Effector memory CD4-positive, alpha-beta T cell (primary cell): Measurements from ENCODE around the gene THBS1.

Experiments used
- DNase-seq, 3 donors: peaks; one replicate each; pipeline ENCODE4 v3.0.0-alpha.2; 2020
- H3K27ac ChIP-seq: 2 replicates; pipeline ENCODE4 v1.7.0; 2013; ENCODE audit warnings: mild to moderate bottlenecking, low read length, moderate library complexity; ENCODE audit not compliant: insufficient read depth, poor library complexity, severe bottlenecking
- H3K27me3 ChIP-seq: replicated peaks from 2 replicates; pipeline ENCODE4 v1.7.0; 2013; ENCODE audit warnings: mild to moderate bottlenecking, low read length; ENCODE audit not compliant: insufficient read depth, control insufficient read depth, poor library complexity, severe bottlenecking
- H3K36me3 ChIP-seq: 2 replicates; pipeline ENCODE4 v1.7.0; 2013; ENCODE audit warnings: mild to moderate bottlenecking, low read length, moderate library complexity; ENCODE audit not compliant: control insufficient read depth, insufficient read depth
- H3K4me1 ChIP-seq: 2 replicates; pipeline ENCODE4 v1.7.0; 2013; ENCODE audit warnings: low read length, mild to moderate bottlenecking; ENCODE audit not compliant: control insufficient read depth, insufficient read depth, poor library complexity, severe bottlenecking
- H3K4me3 ChIP-seq: 2 replicates; pipeline ENCODE4 v1.7.0; 2013; ENCODE audit warnings: low read length, low read depth, mild to moderate bottlenecking; ENCODE audit not compliant: insufficient read depth, poor library complexity, severe bottlenecking
- H3K9me3 ChIP-seq: 2 replicates; pipeline ENCODE4 v1.7.0; 2013; ENCODE audit warnings: mild to moderate bottlenecking, low read length, moderate library complexity; ENCODE audit not compliant: control insufficient read depth

THBS1 gene

GRCh38 chr15:39645138-39645975 is 64.5 kb downstream of the THBS1 start:
- no peaks in the 10 kb centered on the region for H3K27me3 ChIP-seq
- no peaks in the 10 kb centered on the region for H3K9me3 ChIP-seq
- H3K36me3 ChIP-seq = no peaks in the 10 kb centered on the region
- DNase-seq = no peak
- no peak overlapping the region for H3K4me3 ChIP-seq
- peaks cover 13% of the 10 kb centered on the region for H3K4me1 ChIP-seq
- H3K27ac ChIP-seq = no peak overlapping the region

- no peaks in the 10 kb centered on the region for H3K36me3 ChIP-seq
- peaks cover 10% of the 10 kb centered on the region for H3K4me1 ChIP-seq
- no peaks in the 10 kb centered on the region for H3K27me3 ChIP-seq
- no peak for DNase-seq
- no peak overlapping the region for H3K27ac ChIP-seq
- no peaks in the 10 kb centered on the region for H3K9me3 ChIP-seq
- no peak overlapping the region for H3K4me3 ChIP-seq
Observed at GRCh38 chr15:39645976-39646257, 65.0 kb downstream of the THBS1 start.

DNA sequence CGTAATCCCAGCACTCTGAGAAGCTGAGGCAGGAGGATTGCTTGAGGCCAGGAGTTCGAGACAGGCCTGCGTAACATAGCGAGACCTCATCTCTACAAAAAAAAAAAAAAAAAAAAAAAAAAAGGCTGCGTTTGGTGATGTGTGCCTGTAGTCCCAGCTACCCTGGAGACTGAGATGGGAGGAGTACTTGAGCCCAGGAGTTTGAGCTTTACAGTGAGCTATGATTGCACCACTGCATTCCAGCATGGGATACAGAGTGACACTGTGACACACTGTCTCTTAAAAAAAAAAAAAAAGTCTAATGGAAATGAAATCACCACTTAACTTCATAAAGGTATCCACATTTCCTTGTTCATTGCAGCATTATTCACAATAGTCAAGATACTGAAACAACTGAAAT is 65.5 kb downstream of the THBS1 start:
- Histone ChIP-seq H3K36me3 (no peaks in the 10 kb centered on the region), H3K27me3 (no peaks in the 10 kb centered on the region), H3K4me3 (no peak overlapping the region), H3K27ac (no peak overlapping the region), H3K9me3 (no peaks in the 10 kb centered on the region), H3K4me1 (peaks cover 5% of the 10 kb centered on the region)
- DNase-seq = no peak
